SK-N-SH (cell line): ENCODE measurements around the gene NBDY. TPM values are rescaled to one million over a fixed set of nuclear protein-coding genes. Genes with fewer than 3 reads are reported as not detected.

Source experiments
- CTCF ChIA-PET: fragments of 300-600, 350-600 bp; formaldehyde crosslinking; extraction: SDS; loops from one replicate; lab custom pipeline; 2021; lab: Yijun Ruan, JAX
- POLR2A ChIA-PET: fragments of 350-600 bp; sonication (Branson Sonifier 250); formaldehyde crosslinking; extraction: SDS; loops from one replicate; lab custom pipeline; 2020; ENCODE audit warnings: antibody characterized with exemption, inconsistent platforms; lab: Yijun Ruan, JAX
- DNase-seq: peaks from one replicate; pipeline ENCODE4 v3.0.0; 2012
- H2AFZ ChIP-seq: fragments of 200-600 bp; sonication (generic); 2 replicates; pipeline ENCODE4 v1.8.1; 2016; ENCODE audit warnings: antibody characterized with exemption, mild to moderate bottlenecking, low read depth
- H3F3A ChIP-seq: fragments of 200-600 bp; sonication (generic); replicated peaks from 2 replicates; pipeline ENCODE3; 2016; ENCODE audit warnings: antibody characterized with exemption, mild to moderate bottlenecking; ENCODE audit not compliant: insufficient read depth
- H3K27ac ChIP-seq, 2 experiments: fragments of 200-500 bp in 1 of 2; fragments of 200-600 bp in 1 of 2; sonication (Bioruptor generic) in 1 of 2; sonication (generic), shearing (Covaris generic) in 1 of 2; 2 replicates each; pipeline versions ENCODE4 v1.5.1 to v1.6.1; 2014 to 2016; ENCODE audit warnings: low read depth in 2 of 2, inconsistent platforms in 1 of 2, low read length in 1 of 2, mild to moderate bottlenecking in 1 of 2, mixed read lengths in 1 of 2
- H3K27me3 ChIP-seq: fragments of 200-600 bp; sonication (generic), shearing (Covaris generic); 2 replicates; pipeline ENCODE4 v1.6.1; 2016; ENCODE audit warnings: mixed run types; ENCODE audit not compliant: insufficient read depth
- H3K36me3 ChIP-seq, 2 experiments: fragments of 200-500 bp in 1 of 2; fragments of 200-600 bp in 1 of 2; sonication (Bioruptor generic) in 1 of 2; sonication (generic) in 1 of 2; replicated peaks in 1 of 2; 2 replicates each; pipeline versions ENCODE3 to v1.5.1; 2014 to 2016; ENCODE audit warnings: low read length in 1 of 2, mild to moderate bottlenecking in 1 of 2; ENCODE audit not compliant: insufficient read depth in 2 of 2, control insufficient read depth in 1 of 2
- H3K4me1 ChIP-seq, 2 experiments: fragments of 200-500 bp in 1 of 2; fragments of 200-600 bp in 1 of 2; sonication (Bioruptor generic) in 1 of 2; sonication (generic), shearing (Covaris generic) in 1 of 2; 2 replicates each; pipeline versions ENCODE4 v1.5.1 to v1.6.1; 2014 to 2016; ENCODE audit warnings: low read depth in 1 of 2, low read length in 1 of 2, mixed run types in 1 of 2; ENCODE audit not compliant: insufficient read depth in 2 of 2, control insufficient read depth in 1 of 2
- H3K4me2 ChIP-seq: fragments of 200-600 bp; sonication (generic), shearing (Covaris generic); 2 replicates; pipeline ENCODE4 v1.6.1; 2017; ENCODE audit warnings: mixed run types
- H3K4me3 ChIP-seq, 2 experiments: fragments of 200-500 bp in 1 of 2; fragments of 200-600 bp in 1 of 2; sonication (Bioruptor generic) in 1 of 2; sonication (generic), shearing (Covaris generic) in 1 of 2; 2 replicates each; pipeline versions ENCODE4 v1.5.1 to v1.8.1; 2014 to 2016; ENCODE audit warnings: low read depth in 2 of 2, inconsistent platforms in 1 of 2, low read length in 1 of 2, mild to moderate bottlenecking in 1 of 2, mixed read lengths in 1 of 2, moderate library complexity in 1 of 2
- H3K79me2 ChIP-seq: fragments of 200-600 bp; sonication (generic); 2 replicates; pipeline ENCODE4 v1.8.1; 2017; ENCODE audit warnings: mild to moderate bottlenecking; ENCODE audit not compliant: insufficient read depth
- H3K9ac ChIP-seq: fragments of 200-600 bp; sonication (generic); 2 replicates; pipeline ENCODE4 v1.6.1; 2017; ENCODE audit warnings: mixed run types
- H3K9me2 ChIP-seq: fragments of 200-600 bp; sonication (generic); 2 replicates; pipeline ENCODE4 v1.6.1; 2017; ENCODE audit warnings: mixed run types
- H3K9me3 ChIP-seq: fragments of 200-600 bp; sonication (generic); 2 replicates; pipeline ENCODE4 v1.6.1; 2017; ENCODE audit warnings: mixed run types, mild to moderate bottlenecking, moderate library complexity
- H4K20me1 ChIP-seq: fragments of 200-600 bp; sonication (generic); 2 replicates; pipeline ENCODE4 v1.6.1; 2017; ENCODE audit warnings: mild to moderate bottlenecking, mixed run types; ENCODE audit not compliant: insufficient read depth
- FOXJ3 ChIP-seq: sonication (generic); formaldehyde crosslinking; IDR thresholded peaks from 2 replicates; pipeline ENCODE4 v1.5.1; 2020; ENCODE audit warnings: mild to moderate bottlenecking, missing genetic modification reagents
- GABPA ChIP-seq: IDR thresholded peaks from 2 replicates; pipeline ENCODE4 v1.4.0; 2012; ENCODE audit warnings: low read depth, mild to moderate bottlenecking
- IRF3 ChIP-seq: fragments of 150-350 bp; IDR thresholded peaks from 2 replicates; pipeline ENCODE4 v1.6.1; 2016; ENCODE audit warnings: mild to moderate bottlenecking, low read depth, low read length
- JUND ChIP-seq: IDR thresholded peaks from 2 replicates; pipeline ENCODE4 v1.4.0; 2012
- MAX ChIP-seq: IDR thresholded peaks from 2 replicates; pipeline ENCODE4 v1.4.0; 2012; ENCODE audit warnings: low read depth
- MXI1 ChIP-seq: IDR thresholded peaks from 2 replicates; pipeline ENCODE4 v1.6.1; 2012; ENCODE audit warnings: mild to moderate bottlenecking, low read depth, low read length, improper control_type of control experiment
- NFIC ChIP-seq: IDR thresholded peaks from 2 replicates; pipeline ENCODE4 v1.4.0; 2012; ENCODE audit warnings: borderline replicate concordance
- NRF1 ChIP-seq: IDR thresholded peaks from 2 replicates; pipeline ENCODE4 v1.6.1; 2012; ENCODE audit warnings: low read depth, mild to moderate bottlenecking, low read length
- REST ChIP-seq: IDR thresholded peaks from 2 replicates; pipeline ENCODE4 v1.6.1; 2012; ENCODE audit warnings: mild to moderate bottlenecking, low read depth, low read length, moderate library complexity
- RFX5 ChIP-seq: IDR thresholded peaks from 2 replicates; pipeline ENCODE4 v1.6.1; 2012; ENCODE audit warnings: mild to moderate bottlenecking, improper control_type of control experiment, low read length
- SIN3A ChIP-seq: IDR thresholded peaks from 2 replicates; pipeline ENCODE4 v1.6.1; 2012; ENCODE audit warnings: low read depth, mild to moderate bottlenecking, low read length, moderate library complexity, borderline replicate concordance
- SMC3 ChIP-seq: IDR thresholded peaks from 2 replicates; pipeline ENCODE4 v1.6.1; 2012; ENCODE audit warnings: low read depth, low read length, improper control_type of control experiment
- YY1 ChIP-seq: IDR thresholded peaks from 2 replicates; pipeline ENCODE4 v1.4.0; 2012; ENCODE audit warnings: low read depth, mild to moderate bottlenecking
- WGBS: methylation state at CpG from one replicate; pipeline ENCODE4 v1.1.6; 2017; ENCODE audit warnings: low lambda C conversion rate; 5-methylcytosine and 5-hydroxymethylcytosine counted together
- polyA plus RNA-seq, 3 experiments: library from polyadenylated mRNA; depleted of rRNA; stranded (reverse); fragments of >200 nt; gene quantifications; 2 replicates each; pipeline ENCODE4 v1.2.3, GENCODE V29; 2012
- TF ChIP-seq, protein P1 (sequence below): IDR thresholded peaks from 2 replicates; pipeline ENCODE4; 2012
- TF ChIP-seq, protein P2 (sequence below): fragments of 150-350 bp; IDR thresholded peaks from 2 replicates; pipeline ENCODE4 v1.6.1; 2017; ENCODE audit warnings: antibody characterized with exemption, low read length, low read depth, borderline replicate concordance
- TF ChIP-seq, protein P3 (sequence below): fragments of 200-600 bp; sonication (generic); IDR thresholded peaks from 2 replicates; pipeline ENCODE4 v1.6.1; 2017; ENCODE audit warnings: antibody characterized with exemption, mild to moderate bottlenecking, moderate library complexity

The NBDY gene
- polyA plus RNA-seq, 1 of the 3 experiments (the other 2 are of a cell fraction), result 68.2 TPM

DNA sequence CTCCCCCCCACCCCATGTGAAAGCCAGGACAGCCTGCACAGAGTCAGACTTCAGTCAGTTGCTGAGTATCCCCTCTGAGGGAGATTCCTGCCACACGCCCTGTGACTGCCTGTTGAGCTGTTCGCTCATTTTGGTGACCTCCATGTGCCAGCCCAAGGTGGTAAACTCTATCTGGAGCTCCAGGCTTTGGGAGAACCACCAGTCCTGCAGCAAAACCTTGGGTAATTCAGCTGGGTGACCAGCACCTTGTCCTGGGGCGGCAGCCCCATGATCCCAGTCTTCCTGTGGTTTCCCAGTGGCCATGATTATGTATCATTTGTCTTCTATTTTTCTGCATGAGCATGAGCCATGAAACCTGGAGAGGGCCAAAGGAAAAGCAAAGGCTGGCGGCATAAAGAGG, 73.4 kb downstream of the NBDY start:
- no peaks in the 10 kb centered on the region for H3K9me2 ChIP-seq
- H3K4me1 ChIP-seq, result peaks cover 0 to 6% of the 10 kb centered on the region in 2 experiments; a peak in 1 of 4 replicates
- no peaks in the 10 kb centered on the region for H3K36me3 ChIP-seq
- H3K4me2 ChIP-seq, result no peak overlapping the region
- ChIA-PET POLR2A (no interaction called here), CTCF (interaction anchor here (1.0 to 1.2 kb wide), 3 partner anchors 19 to 38 kb away, joined by 3 to 4 read pairs (median 3); no protein-coding TSS in a partner anchor)
- H2AFZ ChIP-seq, result no peak overlapping the region
- H3K27me3 ChIP-seq, result no peaks in the 10 kb centered on the region
- no peak overlapping the region for H3K9ac ChIP-seq
- no peaks in the 10 kb centered on the region for H4K20me1 ChIP-seq
- 100% methylated on average over 4 of the region's 4 CpGs for WGBS
- no peaks in the 10 kb centered on the region for H3K79me2 ChIP-seq
- H3K4me3 ChIP-seq, result no peak overlapping the region
- H3K27ac ChIP-seq, result no peak overlapping the region
- DNase-seq, result no peak
- H3K9me3 ChIP-seq, result no peaks in the 10 kb centered on the region
- no peak for TF ChIP-seq IRF3
- TF ChIP-seq MAX, result no peak
- no peak for TF ChIP-seq SIN3A
- no peak for TF ChIP-seq JUND
- TF ChIP-seq MXI1, result no peak
- TF ChIP-seq SMC3, result no peak
- TF ChIP-seq YY1, result no peak
- TF ChIP-seq, protein P1, sequence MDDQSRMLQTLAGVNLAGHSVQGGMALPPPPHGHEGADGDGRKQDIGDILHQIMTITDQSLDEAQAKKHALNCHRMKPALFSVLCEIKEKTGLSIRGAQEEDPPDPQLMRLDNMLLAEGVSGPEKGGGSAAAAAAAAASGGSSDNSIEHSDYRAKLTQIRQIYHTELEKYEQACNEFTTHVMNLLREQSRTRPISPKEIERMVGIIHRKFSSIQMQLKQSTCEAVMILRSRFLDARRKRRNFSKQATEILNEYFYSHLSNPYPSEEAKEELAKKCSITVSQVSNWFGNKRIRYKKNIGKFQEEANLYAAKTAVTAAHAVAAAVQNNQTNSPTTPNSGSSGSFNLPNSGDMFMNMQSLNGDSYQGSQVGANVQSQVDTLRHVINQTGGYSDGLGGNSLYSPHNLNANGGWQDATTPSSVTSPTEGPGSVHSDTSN, result no peak
- TF ChIP-seq NRF1, result no peak
- TF ChIP-seq, protein P2, sequence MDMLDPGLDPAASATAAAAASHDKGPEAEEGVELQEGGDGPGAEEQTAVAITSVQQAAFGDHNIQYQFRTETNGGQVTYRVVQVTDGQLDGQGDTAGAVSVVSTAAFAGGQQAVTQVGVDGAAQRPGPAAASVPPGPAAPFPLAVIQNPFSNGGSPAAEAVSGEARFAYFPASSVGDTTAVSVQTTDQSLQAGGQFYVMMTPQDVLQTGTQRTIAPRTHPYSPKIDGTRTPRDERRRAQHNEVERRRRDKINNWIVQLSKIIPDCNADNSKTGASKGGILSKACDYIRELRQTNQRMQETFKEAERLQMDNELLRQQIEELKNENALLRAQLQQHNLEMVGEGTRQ, result no peak
- TF ChIP-seq REST, result no peak
- TF ChIP-seq, protein P3, sequence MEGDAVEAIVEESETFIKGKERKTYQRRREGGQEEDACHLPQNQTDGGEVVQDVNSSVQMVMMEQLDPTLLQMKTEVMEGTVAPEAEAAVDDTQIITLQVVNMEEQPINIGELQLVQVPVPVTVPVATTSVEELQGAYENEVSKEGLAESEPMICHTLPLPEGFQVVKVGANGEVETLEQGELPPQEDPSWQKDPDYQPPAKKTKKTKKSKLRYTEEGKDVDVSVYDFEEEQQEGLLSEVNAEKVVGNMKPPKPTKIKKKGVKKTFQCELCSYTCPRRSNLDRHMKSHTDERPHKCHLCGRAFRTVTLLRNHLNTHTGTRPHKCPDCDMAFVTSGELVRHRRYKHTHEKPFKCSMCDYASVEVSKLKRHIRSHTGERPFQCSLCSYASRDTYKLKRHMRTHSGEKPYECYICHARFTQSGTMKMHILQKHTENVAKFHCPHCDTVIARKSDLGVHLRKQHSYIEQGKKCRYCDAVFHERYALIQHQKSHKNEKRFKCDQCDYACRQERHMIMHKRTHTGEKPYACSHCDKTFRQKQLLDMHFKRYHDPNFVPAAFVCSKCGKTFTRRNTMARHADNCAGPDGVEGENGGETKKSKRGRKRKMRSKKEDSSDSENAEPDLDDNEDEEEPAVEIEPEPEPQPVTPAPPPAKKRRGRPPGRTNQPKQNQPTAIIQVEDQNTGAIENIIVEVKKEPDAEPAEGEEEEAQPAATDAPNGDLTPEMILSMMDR, result no peak
- TF ChIP-seq RFX5, result no peak
- TF ChIP-seq NFIC, result no peak
- no peak for TF ChIP-seq FOXJ3 (CRISPR knock-in tag)
- TF ChIP-seq GABPA, result no peak
- no peaks in the 10 kb centered on the region for H3F3A ChIP-seq
